HFFc6 (cell line): Measurements from ENCODE around the gene EPHA2. TPM values are rescaled to one million over a fixed set of nuclear protein-coding genes. Genes with fewer than 3 reads are reported as not detected.
"Not testable (repeated sequence)": the region's sequence is repeated elsewhere in the genome, so short reads cannot be mapped to it uniquely, and the experiment has no call there.

ENCODE experiments used
- DNase-seq: peaks from one replicate; pipeline ENCODE4 v3.0.0-alpha.2; 2018
- H3K27ac Mint-ChIP-seq: 2 replicates; pipeline ENCODE4 v1.8.0; 2020; ENCODE audit warnings: mild to moderate bottlenecking, mixed read lengths
- H3K27me3 Mint-ChIP-seq: 2 replicates; pipeline ENCODE4 v1.8.0; 2021; ENCODE audit warnings: mild to moderate bottlenecking, moderate library complexity, mixed read lengths; ENCODE audit not compliant: insufficient read depth
- H3K36me3 Mint-ChIP-seq: 2 replicates; pipeline ENCODE4 v1.8.0; 2021; ENCODE audit warnings: low read depth, mixed read lengths
- H3K4me1 Mint-ChIP-seq: 2 replicates; pipeline ENCODE4 v1.8.0; 2020; ENCODE audit warnings: low read depth, mixed read lengths
- H3K4me3 Mint-ChIP-seq: 2 replicates; pipeline ENCODE4 v1.8.0; 2020; ENCODE audit warnings: mild to moderate bottlenecking, moderate library complexity, mixed read lengths
- H3K9me3 Mint-ChIP-seq: 2 replicates; pipeline ENCODE4 v1.8.0; 2020; ENCODE audit warnings: mild to moderate bottlenecking, mixed read lengths
- total RNA-seq, 6 experiments: library from RNA; stranded (reverse); fragmentation: NEBNext Ultra II Directional; extraction: Animal tissue kit (Norgen Biotek cat#: 25700); gene quantifications; 2 replicates in 1 of 6; 3 replicates in 5 of 6; pipeline ENCODE4 v1.2.3, GENCODE V29; 2021
- TF ChIP-seq, protein P1 (sequence below): fragments of 200-600 bp; sonication (generic); IDR thresholded peaks from 2 replicates; pipeline ENCODE4 v1.5.0; 2021; ENCODE audit warnings: antibody characterized with exemption, mild to moderate bottlenecking

Gene EPHA2
- total RNA-seq, 6 experiments from 2014 or later, result 77.3 to 106 (median 81.2) TPM

- Mint-ChIP-seq H3K27ac (peak overlapping the region; percentile 96), H3K27me3 (peaks cover 4% of the 10 kb centered on the region; the same call in 1 of the 2 replicates), H3K9me3 (no peaks in the 10 kb centered on the region), H3K4me1 (peaks cover 52% of the 10 kb centered on the region), H3K4me3 (peak overlapping the region; percentile 60), H3K36me3 (no peaks in the 10 kb centered on the region)
- DNase-seq, result peak; percentile 53
- TF ChIP-seq, protein P1, sequence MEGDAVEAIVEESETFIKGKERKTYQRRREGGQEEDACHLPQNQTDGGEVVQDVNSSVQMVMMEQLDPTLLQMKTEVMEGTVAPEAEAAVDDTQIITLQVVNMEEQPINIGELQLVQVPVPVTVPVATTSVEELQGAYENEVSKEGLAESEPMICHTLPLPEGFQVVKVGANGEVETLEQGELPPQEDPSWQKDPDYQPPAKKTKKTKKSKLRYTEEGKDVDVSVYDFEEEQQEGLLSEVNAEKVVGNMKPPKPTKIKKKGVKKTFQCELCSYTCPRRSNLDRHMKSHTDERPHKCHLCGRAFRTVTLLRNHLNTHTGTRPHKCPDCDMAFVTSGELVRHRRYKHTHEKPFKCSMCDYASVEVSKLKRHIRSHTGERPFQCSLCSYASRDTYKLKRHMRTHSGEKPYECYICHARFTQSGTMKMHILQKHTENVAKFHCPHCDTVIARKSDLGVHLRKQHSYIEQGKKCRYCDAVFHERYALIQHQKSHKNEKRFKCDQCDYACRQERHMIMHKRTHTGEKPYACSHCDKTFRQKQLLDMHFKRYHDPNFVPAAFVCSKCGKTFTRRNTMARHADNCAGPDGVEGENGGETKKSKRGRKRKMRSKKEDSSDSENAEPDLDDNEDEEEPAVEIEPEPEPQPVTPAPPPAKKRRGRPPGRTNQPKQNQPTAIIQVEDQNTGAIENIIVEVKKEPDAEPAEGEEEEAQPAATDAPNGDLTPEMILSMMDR, result no peak
These were observed 17.1 kb upstream of the EPHA2 start for GRCh38 chr1:16172964-16173446.

DNA sequence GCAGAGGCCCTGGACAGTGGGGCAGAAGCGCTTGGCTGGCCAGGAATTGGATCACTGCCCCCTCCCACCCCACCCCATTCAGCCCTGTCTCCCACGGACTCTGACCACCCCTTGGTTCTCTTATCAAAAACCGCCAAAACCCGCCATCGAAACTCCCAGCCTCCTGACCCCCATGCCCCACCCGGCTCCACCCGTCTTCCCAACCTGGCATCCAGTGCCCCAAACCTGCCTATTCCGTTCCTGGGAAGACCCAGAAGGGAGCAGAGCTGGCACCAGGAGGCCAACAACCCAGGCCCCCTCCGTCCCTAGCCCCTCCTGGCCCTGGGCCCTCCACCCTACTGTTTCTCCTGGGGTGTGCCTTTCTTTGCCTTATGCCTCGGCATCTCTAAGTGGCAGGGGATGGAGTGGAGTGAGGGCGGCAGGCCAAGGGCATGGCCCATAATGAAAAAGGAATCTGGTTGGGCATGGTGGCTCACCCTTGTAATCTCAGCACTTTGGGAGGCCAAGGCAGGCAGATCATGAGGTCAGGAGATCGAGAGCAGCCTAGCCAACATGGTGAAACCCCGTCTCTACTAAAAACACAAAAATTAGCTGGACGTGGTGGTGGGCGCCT lies 16.5 kb upstream of the EPHA2 start:
- Mint-ChIP-seq H3K27ac (peak overlapping the region; percentile 96; the same call in 1 of the 2 replicates), H3K36me3 (no peaks in the 10 kb centered on the region), H3K4me3 (peak overlapping the region; percentile 42; the same call in 1 of the 2 replicates), H3K27me3 (peaks cover 4% of the 10 kb centered on the region; the same call in 1 of the 2 replicates), H3K4me1 (peaks cover 46% of the 10 kb centered on the region), H3K9me3 (no peaks in the 10 kb centered on the region)
- DNase-seq, result no peak
- TF ChIP-seq, protein P1, result no peak

DNA sequence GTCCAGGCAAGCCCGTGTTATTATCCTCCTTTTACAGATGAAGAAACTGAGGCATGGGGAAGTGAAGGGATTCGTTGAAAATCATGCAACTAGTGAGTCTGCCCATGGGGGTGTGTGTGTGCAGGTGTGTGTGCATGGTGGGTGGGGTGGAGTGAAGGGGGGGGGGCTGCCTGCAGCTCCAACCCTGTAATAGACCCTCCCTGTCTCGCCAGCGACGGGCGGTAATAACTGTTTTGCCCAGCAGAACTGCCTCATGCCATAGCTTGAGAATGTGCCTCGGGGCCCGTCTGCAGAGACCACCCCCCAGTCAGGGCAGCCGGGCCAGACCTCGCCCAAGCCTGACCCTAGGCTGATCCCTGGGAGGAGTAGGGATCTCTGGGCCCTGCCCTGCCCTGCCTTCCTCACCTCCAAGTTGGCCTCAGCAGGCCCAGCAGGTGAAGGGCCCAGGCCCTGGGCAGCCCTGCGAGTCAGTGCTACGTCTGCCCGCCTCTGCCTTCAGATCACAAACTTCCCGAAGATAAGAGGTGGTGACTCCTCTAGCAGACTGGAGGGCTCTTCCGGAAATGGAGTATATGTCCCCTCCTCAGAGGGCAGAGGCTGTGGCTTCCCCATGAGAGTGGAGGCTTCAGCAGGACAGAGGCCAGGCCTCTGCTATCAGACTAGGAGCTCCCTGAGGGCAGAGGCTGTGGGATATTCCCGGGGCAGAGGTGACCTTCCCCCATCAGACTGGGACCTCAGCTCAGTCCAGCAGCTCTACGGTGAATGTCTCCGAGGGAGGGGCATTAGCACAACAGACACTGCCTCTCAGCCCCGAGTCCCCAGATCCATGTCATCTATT lies 15.7 kb upstream of the EPHA2 start:
- Mint-ChIP-seq H3K4me3 (no peak overlapping the region), H3K4me1 (peaks cover 38% of the 10 kb centered on the region), H3K36me3 (no peaks in the 10 kb centered on the region), H3K27me3 (peaks cover 8% of the 10 kb centered on the region; the same call in 1 of the 2 replicates), H3K27ac (no peak overlapping the region), H3K9me3 (no peaks in the 10 kb centered on the region)
- TF ChIP-seq, protein P1, result no peak
- DNase-seq, result no peak

- TF ChIP-seq, protein P1, result no peak
- Mint-ChIP-seq H3K36me3 (no peaks in the 10 kb centered on the region), H3K27ac (no peak overlapping the region), H3K4me1 (peaks cover 30% of the 10 kb centered on the region), H3K4me3 (no peak overlapping the region), H3K27me3 (peaks cover 10% of the 10 kb centered on the region; the same call in 1 of the 2 replicates), H3K9me3 (no peaks in the 10 kb centered on the region)
- no peak for DNase-seq
These were observed 14.4 kb upstream of the EPHA2 start for GRCh38 chr1:16170283-16170673.

DNA sequence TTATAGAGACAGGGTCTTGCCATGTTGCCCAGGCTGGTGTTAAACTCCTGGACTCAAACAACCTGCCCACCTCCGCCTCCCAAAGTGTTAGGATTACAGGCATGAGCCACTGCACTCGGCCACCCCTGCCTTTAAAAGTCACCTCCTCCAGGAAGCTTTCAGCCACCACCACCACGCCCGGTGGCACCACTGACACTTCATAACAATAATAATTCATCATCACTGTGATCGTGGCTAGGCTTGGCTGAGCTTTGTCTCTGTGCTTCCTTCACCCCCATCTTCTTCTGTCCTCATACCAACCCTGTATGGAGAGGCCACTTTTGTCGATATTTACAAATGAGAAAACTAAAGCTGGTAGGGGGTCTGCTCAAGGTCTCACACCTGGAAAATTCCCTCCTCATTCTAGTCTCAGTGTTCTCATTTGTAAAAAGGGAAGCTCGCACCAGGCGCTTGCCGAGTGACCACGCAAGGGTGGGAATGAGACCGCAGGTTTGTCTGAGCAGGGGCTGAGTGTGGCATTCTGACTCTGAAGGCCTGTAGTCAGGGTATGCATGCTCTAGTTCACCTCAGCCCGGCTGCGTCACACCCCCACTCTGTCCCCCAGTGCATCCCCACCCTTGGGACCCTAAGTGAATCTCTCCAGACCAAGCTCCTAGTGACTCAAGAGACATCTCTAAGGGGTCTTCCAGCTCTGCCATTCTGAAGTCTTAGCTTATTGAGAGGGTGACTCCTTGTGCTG lies 12.9 kb upstream of the EPHA2 start:
- peaks cover 10% of the 10 kb centered on the region; the same call in 1 of the 2 replicates for H3K27me3 Mint-ChIP-seq
- H3K9me3 Mint-ChIP-seq, result no peaks in the 10 kb centered on the region
- no peaks in the 10 kb centered on the region for H3K36me3 Mint-ChIP-seq
- H3K4me3 Mint-ChIP-seq, result peak overlapping the region; percentile 39; the same call in 1 of the 2 replicates
- peaks cover 34% of the 10 kb centered on the region for H3K4me1 Mint-ChIP-seq
- no peak overlapping the region for H3K27ac Mint-ChIP-seq
- no peak for DNase-seq
- TF ChIP-seq, protein P1, result no peak

- Mint-ChIP-seq H3K4me3 (peak overlapping the region; percentile 39), H3K4me1 (peaks cover 31% of the 10 kb centered on the region)
- DNase-seq, H3K27me3 Mint-ChIP-seq, H3K27ac Mint-ChIP-seq, H3K36me3 Mint-ChIP-seq, H3K9me3 Mint-ChIP-seq: not testable (repeated sequence)
These were observed 12.3 kb upstream of the EPHA2 start for GRCh38 chr1:16168144-16168495.
